Skeletal muscle tissue (tissue), 4 donors: Measurements from ENCODE around the gene SLC26A1. TPM values are rescaled to one million over a fixed set of nuclear protein-coding genes. Genes with fewer than 3 reads are reported as not detected.
A peak's percentile ranks its signal among the peaks of the same experiment; 100 is the strongest.

Experiments
- H3K27ac ChIP-seq: one replicate; pipeline ENCODE4 v1.7.0; 2013; ENCODE audit warnings: mild to moderate bottlenecking, low read depth, low read length, inconsistent platforms
- H3K27me3 ChIP-seq, 3 donors: one replicate each; pipeline ENCODE4 v1.7.0; 2013; ENCODE audit warnings: low read length in 3 of 3; ENCODE audit not compliant: control insufficient read depth in 3 of 3, insufficient read depth in 3 of 3
- H3K36me3 ChIP-seq, 3 donors: one replicate each; pipeline ENCODE4 v1.7.0; 2013; ENCODE audit warnings: low read length in 3 of 3; ENCODE audit not compliant: control insufficient read depth in 3 of 3, insufficient read depth in 3 of 3
- H3K4me1 ChIP-seq, 3 donors: one replicate each; pipeline ENCODE4 v1.7.0; 2013; ENCODE audit warnings: low read length in 3 of 3, mild to moderate bottlenecking in 3 of 3; ENCODE audit not compliant: control insufficient read depth in 3 of 3, insufficient read depth in 3 of 3
- H3K4me3 ChIP-seq, 3 donors: one replicate each; pipeline ENCODE4 v1.7.0; 2013; ENCODE audit warnings: low read length in 3 of 3
- H3K9ac ChIP-seq, 3 donors: one replicate each; pipeline ENCODE4 v1.7.0; 2013; ENCODE audit warnings: low read length in 3 of 3, mild to moderate bottlenecking in 3 of 3, moderate library complexity in 2 of 3, low read depth in 1 of 3
- H3K9me3 ChIP-seq, 3 donors: one replicate each; pipeline ENCODE4 v1.7.0; 2013; ENCODE audit warnings: low read length in 3 of 3; ENCODE audit not compliant: control insufficient read depth in 3 of 3
- total RNA-seq: library from RNA; depleted of rRNA; stranded (reverse); fragments of >200 nt; gene quantifications from one replicate; pipeline ENCODE4 v1.2.3, GENCODE V29; 2014
- donor health status: Osteomylitis.

SLC26A1 gene
- total RNA-seq, 1 donor from 2014 or later: not detected

GRCh38 chr4:1028574-1029220, 35.5 kb upstream of the SLC26A1 start:
- H3K4me1 ChIP-seq: peaks cover 0 to 6% (median 3%) of the 10 kb centered on the region in 3 donors
- H3K27me3 ChIP-seq: peaks cover 31 to 53% (median 36%) of the 10 kb centered on the region in 3 donors
- H3K9me3 ChIP-seq: no peaks in the 10 kb centered on the region
- no peak overlapping the region for H3K9ac ChIP-seq
- H3K36me3 ChIP-seq: peaks cover 2 to 11% (median 10%) of the 10 kb centered on the region in 3 donors
- no peak overlapping the region for H3K27ac ChIP-seq
- no peak overlapping the region for H3K4me3 ChIP-seq

- H3K9ac ChIP-seq: no peak overlapping the region
- H3K36me3 ChIP-seq: peaks cover 2 to 11% (median 10%) of the 10 kb centered on the region in 3 donors
- peaks cover 23 to 45% (median 29%) of the 10 kb centered on the region in 3 donors for H3K27me3 ChIP-seq
- H3K27ac ChIP-seq: no peak overlapping the region
- H3K9me3 ChIP-seq: no peaks in the 10 kb centered on the region
- peaks cover 0 to 3% (median 0%) of the 10 kb centered on the region in 3 donors for H3K4me1 ChIP-seq
- H3K4me3 ChIP-seq: no peak overlapping the region
Measured at GRCh38 chr4:1027915-1028238, 34.7 kb upstream of the SLC26A1 start.

GRCh38 chr4:1027219-1027914, 34.2 kb upstream of the SLC26A1 start:
- H3K27ac ChIP-seq: no peak overlapping the region
- H3K27me3 ChIP-seq: peaks cover 18 to 40% (median 24%) of the 10 kb centered on the region in 3 donors
- no peaks in the 10 kb centered on the region for H3K9me3 ChIP-seq
- H3K4me1 ChIP-seq: peaks cover 0 to 3% (median 0%) of the 10 kb centered on the region in 3 donors
- no peak overlapping the region for H3K4me3 ChIP-seq
- H3K9ac ChIP-seq: no peak overlapping the region
- peaks cover 2 to 11% (median 10%) of the 10 kb centered on the region in 3 donors for H3K36me3 ChIP-seq

- Histone ChIP-seq H3K27ac (no peak overlapping the region), H3K4me1 (peaks cover 0 to 3% (median 0%) of the 10 kb centered on the region in 3 donors), H3K27me3 (peaks cover 7 to 28% (median 13%) of the 10 kb centered on the region in 3 donors), H3K9ac (no peak overlapping the region), H3K9me3 (no peaks in the 10 kb centered on the region), H3K4me3 (peak overlapping the region in 1 of 3 donors; percentile 13), H3K36me3 (peaks cover 2 to 11% (median 10%) of the 10 kb centered on the region in 3 donors)
Measured at GRCh38 chr4:1026115-1026514, 32.9 kb upstream of the SLC26A1 start.

- Histone ChIP-seq H3K27me3 (peaks cover 0 to 19% (median 8%) of the 10 kb centered on the region in 3 donors), H3K4me1 (peaks cover 0 to 3% (median 0%) of the 10 kb centered on the region in 3 donors), H3K36me3 (peaks cover 2 to 11% (median 10%) of the 10 kb centered on the region in 3 donors), H3K27ac (no peak overlapping the region), H3K4me3 (no peak overlapping the region), H3K9me3 (no peaks in the 10 kb centered on the region), H3K9ac (no peak overlapping the region)
Measured at GRCh38 chr4:1024882-1025545, 31.8 kb upstream of the SLC26A1 start.

GRCh38 chr4:1023895-1024740, 30.9 kb upstream of the SLC26A1 start:
- no peak overlapping the region for H3K9ac ChIP-seq
- no peak overlapping the region for H3K4me3 ChIP-seq
- H3K9me3 ChIP-seq: no peaks in the 10 kb centered on the region
- peaks cover 0 to 10% (median 4%) of the 10 kb centered on the region in 3 donors for H3K27me3 ChIP-seq
- H3K36me3 ChIP-seq: peaks cover 2 to 11% (median 10%) of the 10 kb centered on the region in 3 donors
- no peak overlapping the region for H3K27ac ChIP-seq
- H3K4me1 ChIP-seq: peaks cover 0 to 3% (median 0%) of the 10 kb centered on the region in 3 donors

GRCh38 chr4:1023075-1023640, 30.0 kb upstream of the SLC26A1 start:
- H3K27ac ChIP-seq: no peak overlapping the region

GRCh38 chr4:1022739-1023066, 29.5 kb upstream of the SLC26A1 start:
- Histone ChIP-seq H3K4me3 (no peak overlapping the region), H3K27me3 (no peaks in the 10 kb centered on the region), H3K9me3 (no peaks in the 10 kb centered on the region), H3K4me1 (peaks cover 0 to 3% (median 0%) of the 10 kb centered on the region in 3 donors), H3K9ac (no peak overlapping the region), H3K36me3 (peaks cover 2 to 11% (median 10%) of the 10 kb centered on the region in 3 donors), H3K27ac (no peak overlapping the region)

More at GRCh38 chr4:1023075-1023640, 30.0 kb upstream of the SLC26A1 start:
- Histone ChIP-seq H3K36me3 (peaks cover 2 to 11% (median 10%) of the 10 kb centered on the region in 3 donors), H3K27me3 (peaks cover 0 to under 1% (median 0%) of the 10 kb centered on the region in 3 donors), H3K9me3 (no peaks in the 10 kb centered on the region), H3K4me3 (no peak overlapping the region), H3K4me1 (peaks cover 0 to 3% (median 0%) of the 10 kb centered on the region in 3 donors), H3K9ac (no peak overlapping the region)

- Histone ChIP-seq H3K9me3 (no peaks in the 10 kb centered on the region), H3K27ac (no peak overlapping the region), H3K27me3 (no peaks in the 10 kb centered on the region), H3K4me3 (no peak overlapping the region), H3K9ac (no peak overlapping the region), H3K4me1 (peaks cover 0 to 3% (median 0%) of the 10 kb centered on the region in 3 donors), H3K36me3 (peaks cover 2 to 11% (median 10%) of the 10 kb centered on the region in 3 donors)
Measured at GRCh38 chr4:1022051-1022738, 29.0 kb upstream of the SLC26A1 start.
